Measurements from ENCODE around the gene PPP2R2D. TPM values are rescaled to one million over a fixed set of nuclear protein-coding genes. Genes with fewer than 3 reads are reported as not detected.
"Not testable (repeated sequence)": the region's sequence is repeated elsewhere in the genome, so short reads cannot be mapped to it uniquely, and the experiment has no call there.

PPP2R2D gene
- total RNA-seq, 2 donors from 2014 or later, result 23.5 to 23.7 TPM

- DNase-seq (ENCODE audit: low spot score), result no peak
- intact Hi-C loops (cut with DNase I), result no loop called here
Observed at GRCh38 chr10:131933016-131933695, 32.3 kb downstream of the PPP2R2D start.

GRCh38 chr10:131933696-131934086, 32.9 kb downstream of the PPP2R2D start:
- intact Hi-C loops (cut with DNase I), result no loop called here
- DNase-seq (ENCODE audit: low spot score), result no peak

GRCh38 chr10:131934769-131935168, 34.0 kb downstream of the PPP2R2D start:
- intact Hi-C loops (cut with DNase I), result no loop called here

GRCh38 chr10:131935260-131935659, 34.5 kb downstream of the PPP2R2D start:
- intact Hi-C loops (cut with DNase I), result no loop called here

More at GRCh38 chr10:131934769-131935168, 34.0 kb downstream of the PPP2R2D start:
- DNase-seq (ENCODE audit: low spot score), result no peak

GRCh38 chr10:131936294-131936693, 35.5 kb downstream of the PPP2R2D start:
- no peak for DNase-seq (ENCODE audit: low spot score)
- intact Hi-C loops (cut with DNase I), result no loop called here

More at GRCh38 chr10:131935260-131935659, 34.5 kb downstream of the PPP2R2D start:
- peak; percentile 19 for DNase-seq (ENCODE audit: low spot score)

- intact Hi-C loops (cut with DNase I), result no loop called here
- peak; percentile 60 for DNase-seq (ENCODE audit: low spot score)
Observed at GRCh38 chr10:131936736-131937135, 35.9 kb downstream of the PPP2R2D start.

- peak; percentile 61 for DNase-seq (ENCODE audit: low spot score)
- intact Hi-C loops (cut with DNase I), result no loop called here
Observed at GRCh38 chr10:131937836-131938235, 37.0 kb downstream of the PPP2R2D start.

GRCh38 chr10:131938681-131939080, 37.9 kb downstream of the PPP2R2D start:
- intact Hi-C loops (cut with DNase I), result no loop called here

GRCh38 chr10:131942455-131942854, 41.6 kb downstream of the PPP2R2D start:
- intact Hi-C loops (cut with DNase I), result no loop called here

More at GRCh38 chr10:131938681-131939080, 37.9 kb downstream of the PPP2R2D start:
- DNase-seq (ENCODE audit: low spot score), result no peak

GRCh38 chr10:131943021-131943814, 42.4 kb downstream of the PPP2R2D start:
- intact Hi-C loops (cut with DNase I), result no loop called here
- no peak for DNase-seq (ENCODE audit: low spot score)

More at GRCh38 chr10:131942455-131942854, 41.6 kb downstream of the PPP2R2D start:
- DNase-seq (ENCODE audit: low spot score), result no peak

GRCh38 chr10:131944412-131944811, 43.6 kb downstream of the PPP2R2D start:
- intact Hi-C loops (cut with DNase I), result no loop called here
- no peak for DNase-seq (ENCODE audit: low spot score)

GRCh38 chr10:131944976-131945695, 44.3 kb downstream of the PPP2R2D start:
- intact Hi-C loops (cut with DNase I), result no loop called here
- no peak for DNase-seq (ENCODE audit: low spot score)

GRCh38 chr10:131946321-131946751, 45.5 kb downstream of the PPP2R2D start:
- no peak for DNase-seq (ENCODE audit: low spot score)
- intact Hi-C loops (cut with DNase I), result no loop called here

- no peak for DNase-seq (ENCODE audit: low spot score)
- intact Hi-C loops (cut with DNase I), result no loop called here
Observed at GRCh38 chr10:131946880-131947279, 46.1 kb downstream of the PPP2R2D start.

GRCh38 chr10:131947631-131948347, 47.0 kb downstream of the PPP2R2D start:
- no peak for DNase-seq (ENCODE audit: low spot score)
- intact Hi-C loops (cut with DNase I), result no loop called here

GRCh38 chr10:131948501-131948900, 47.7 kb downstream of the PPP2R2D start:
- no peak for DNase-seq (ENCODE audit: low spot score)
- intact Hi-C loops (cut with DNase I), result no loop called here

GRCh38 chr10:131949041-131949862, 48.4 kb downstream of the PPP2R2D start:
- intact Hi-C loops (cut with DNase I), result no loop called here
- no peak for DNase-seq (ENCODE audit: low spot score)

- DNase-seq (ENCODE audit: low spot score); intact Hi-C loops (cut with DNase I): not testable (repeated sequence)
Observed at GRCh38 chr10:131949908-131950307, 49.1 kb downstream of the PPP2R2D start.

Measured in posterior vena cava (tissue), 2 donors.